Motor neuron (in vitro differentiated cells): ENCODE data around the gene ARHGDIA. TPM values are rescaled to one million over a fixed set of nuclear protein-coding genes. Genes with fewer than 3 reads are reported as not detected.

Experiments
- ATAC-seq, 8 experiments: fragments of 200-7000 bp; cut with Tn5 transposase; replicated peaks in 6 of 8; 2 replicates each; pipeline ENCODE4 v1.8.0; 2021; ENCODE audit warnings: mild to moderate bottlenecking in 8 of 8, moderate library complexity in 8 of 8
- H3K27ac ChIP-seq, 2 donors: fragments of 250-450 bp; sonication (Bioruptor Pico); 2 replicates each; pipeline ENCODE4 v1.9.0; 2021; ENCODE audit warnings: antibody characterized with exemption in 2 of 2, mild to moderate bottlenecking in 2 of 2, moderate library complexity in 1 of 2
- H3K4me1 ChIP-seq, 2 donors: fragments of 250-450 bp; sonication (Bioruptor Pico); replicated peaks in 1 of 2; 2 replicates each; pipeline ENCODE4 v1.6.1; 2021; ENCODE audit warnings: antibody characterized with exemption in 2 of 2, mild to moderate bottlenecking in 2 of 2, moderate library complexity in 1 of 2
- H3K4me3 ChIP-seq, 5 donors: fragments of 250-450 bp; sonication (Bioruptor Pico); 2 replicates each; pipeline ENCODE4 v1.9.0; 2021; ENCODE audit warnings: antibody characterized with exemption in 5 of 5, mild to moderate bottlenecking in 5 of 5, moderate library complexity in 4 of 5
- WGBS, 10 experiments: fragments of 450-650 bp; shearing (Covaris generic); methylation state at CpG; one replicate each; pipeline ENCODE4 v1.0.0; 2022; 5-methylcytosine and 5-hydroxymethylcytosine counted together
- in situ Hi-C, 9 experiments: fragments of 400-800 bp; cut with MboI; loops; one replicate each; pipeline ENCODE4 v1.15.0; 2021; ENCODE audit warnings: low sequenced_read_pairs in 9 of 9, low pct_unique_long_range_greater_than_20kb in 2 of 9; ENCODE audit not compliant: unreplicated experiment in 9 of 9
- total RNA-seq, 8 experiments: library from RNA; unstranded; fragments of 300-600 nt; gene quantifications; 2 replicates each; pipeline versions ENCODE4 v1.2.3 to v1.2.4, GENCODE V29; 2022

Gene ARHGDIA
- total RNA-seq, 8 experiments from 2014 or later: 44.7 to 276 (median 151) TPM

DNA sequence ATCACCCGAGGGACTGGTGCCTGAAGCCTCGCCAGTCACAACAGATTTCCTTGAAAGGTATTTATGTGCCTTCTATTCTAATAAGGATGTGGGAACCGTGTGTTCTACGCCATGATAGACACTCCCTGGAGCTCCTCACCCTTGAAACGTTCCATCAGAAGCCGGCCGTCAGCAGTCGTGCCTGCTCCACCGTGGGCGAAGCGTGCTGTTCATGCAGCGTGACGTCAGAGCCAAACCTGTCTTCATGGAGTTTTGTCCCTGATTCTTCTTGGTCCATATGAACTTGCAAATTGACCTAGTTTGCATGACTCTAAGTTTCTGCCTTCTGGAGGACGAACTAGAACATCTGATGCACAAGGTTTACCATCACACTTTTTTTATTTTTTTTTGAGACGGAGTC, 31.8 kb downstream of the ARHGDIA start:
- WGBS, 10 experiments: 58 to 89% (median 83%) methylated on average over 4 to 13 of the region's 15 CpGs; no CpG with 5 or more reads in 2 of the 10 experiments
- no peak for ATAC-seq
- H3K27ac ChIP-seq: no peak overlapping the region
- H3K4me1 ChIP-seq: peaks cover 1 to 4% of the 10 kb centered on the region in 2 donors
- no peak overlapping the region for H3K4me3 ChIP-seq
- in situ Hi-C loops: no loop called here

GRCh38 chr17:81838753-81839255, 32.3 kb downstream of the ARHGDIA start:
- ATAC-seq: peak in 1 of 8 experiments; percentile 4
- H3K4me1 ChIP-seq: peaks cover 5 to 9% of the 10 kb centered on the region in 2 donors
- H3K27ac ChIP-seq: no peak overlapping the region

DNA sequence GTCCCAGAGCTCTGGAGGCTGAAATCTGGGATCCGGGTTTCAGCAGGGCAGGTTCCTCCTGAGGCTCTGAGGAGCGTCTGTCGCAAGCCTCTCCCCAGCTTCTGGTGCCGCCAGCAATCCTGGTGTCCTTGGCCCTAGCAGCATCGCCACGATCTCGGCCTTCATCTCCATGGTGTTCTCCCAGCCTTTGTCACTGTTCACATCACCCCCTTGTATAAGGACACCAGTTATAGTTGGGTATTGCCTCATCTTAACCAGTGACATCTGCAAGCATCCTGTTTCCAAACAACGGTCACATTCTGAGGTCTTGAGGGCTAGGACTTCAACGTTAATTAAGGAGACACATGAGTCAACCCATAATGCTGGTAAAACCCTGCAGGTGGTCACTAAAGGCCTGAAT, 33.5 kb downstream of the ARHGDIA start:
- no peak for ATAC-seq
- Histone ChIP-seq H3K4me1 (peaks cover 5 to 10% of the 10 kb centered on the region in 2 donors), H3K4me3 (no peak overlapping the region), H3K27ac (no peak overlapping the region)
- 22 to 100% (median 89%) methylated on average over 1 to 4 of the region's 9 CpGs; no CpG with 5 or more reads in 4 of the 10 experiments for WGBS, 10 experiments
- in situ Hi-C loops: no loop called here

More at GRCh38 chr17:81838753-81839255, 32.3 kb downstream of the ARHGDIA start:
- 20 to 65% (median 39%) methylated on average over 1 to 8 of the region's 17 CpGs; no CpG with 5 or more reads in 3 of the 10 experiments for WGBS, 10 experiments
- no peak overlapping the region for H3K4me3 ChIP-seq
- in situ Hi-C loops: no loop called here

DNA sequence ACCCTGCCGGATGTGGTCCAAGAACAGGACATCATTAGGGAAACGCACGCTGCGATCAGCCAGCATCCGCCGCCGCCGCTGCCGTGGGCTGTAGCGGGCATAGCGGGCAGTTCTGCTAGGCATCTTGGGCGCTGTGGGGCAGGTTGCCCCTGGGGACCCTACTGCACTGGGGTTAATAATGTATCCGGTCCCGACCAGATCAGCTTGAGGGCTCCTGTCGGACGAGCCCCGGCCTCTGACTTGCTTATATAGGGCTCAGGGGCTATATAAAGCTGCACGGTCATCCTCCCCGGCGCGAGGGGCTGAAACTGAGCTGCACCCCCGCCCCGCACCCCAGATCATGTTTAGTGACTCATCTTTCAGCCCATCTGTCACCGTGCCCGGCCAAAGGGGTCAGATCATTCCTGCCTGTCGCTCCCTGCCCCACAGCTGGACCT, 36.3 kb downstream of the ARHGDIA start, which contains the start of gene PPP1R27:
TSS of gene PPP1R27 (minus strand) at position 220 of the 437 bp plus-strand sequence. CDS start at position 123, 97 bp downstream.
- Histone ChIP-seq H3K27ac (peak within 1 kb of the TSS; percentile 90 to 96), H3K4me1 (peaks cover 14 to 20% of the 10 kb centered on the region in 2 donors), H3K4me3 (peak within 1 kb of the TSS; percentile 66 to 94 (median 89))
- 80 to 100% (median 90%) methylated on average over 1 to 4 of the region's 26 CpGs; no CpG with 5 or more reads in 5 of the 10 experiments for WGBS, 10 experiments
- no peak for ATAC-seq
- in situ Hi-C loops: no loop called here

- WGBS, 10 experiments: 0 to 100% (median 69%) methylated on average over 1 to 13 of the region's 31 CpGs
- in situ Hi-C loops: no loop called here
- H3K4me1 ChIP-seq: peaks cover 14 to 20% of the 10 kb centered on the region in 2 donors
- ATAC-seq: no peak
- peak overlapping the region; percentile 66 to 94 (median 89) for H3K4me3 ChIP-seq
- H3K27ac ChIP-seq: peak overlapping the region; percentile 90 to 96
Observed at GRCh38 chr17:81833921-81834830, 37.0 kb downstream of the ARHGDIA start.

GRCh38 chr17:81833160-81833920, 37.8 kb downstream of the ARHGDIA start, which contains the start of gene MCRIP1:
Gene MCRIP1 (minus strand): TSS chr17:81833291. CDS start chr17:81824506, 8,785 bp downstream.
- Histone ChIP-seq H3K4me1 (peaks cover 14 to 20% of the 10 kb centered on the region in 2 donors), H3K27ac (peak within 1 kb of the TSS; percentile 90 to 96), H3K4me3 (peak within 1 kb of the TSS; percentile 66 to 94 (median 89))
- ATAC-seq: peak; percentile 77 to 90 (median 81)
- 0 to 2% (median 0%) methylated on average over 1 to 8 of the region's 76 CpGs; no CpG with 5 or more reads in 6 of the 10 experiments for WGBS, 10 experiments
- in situ Hi-C loops: no loop called here

DNA sequence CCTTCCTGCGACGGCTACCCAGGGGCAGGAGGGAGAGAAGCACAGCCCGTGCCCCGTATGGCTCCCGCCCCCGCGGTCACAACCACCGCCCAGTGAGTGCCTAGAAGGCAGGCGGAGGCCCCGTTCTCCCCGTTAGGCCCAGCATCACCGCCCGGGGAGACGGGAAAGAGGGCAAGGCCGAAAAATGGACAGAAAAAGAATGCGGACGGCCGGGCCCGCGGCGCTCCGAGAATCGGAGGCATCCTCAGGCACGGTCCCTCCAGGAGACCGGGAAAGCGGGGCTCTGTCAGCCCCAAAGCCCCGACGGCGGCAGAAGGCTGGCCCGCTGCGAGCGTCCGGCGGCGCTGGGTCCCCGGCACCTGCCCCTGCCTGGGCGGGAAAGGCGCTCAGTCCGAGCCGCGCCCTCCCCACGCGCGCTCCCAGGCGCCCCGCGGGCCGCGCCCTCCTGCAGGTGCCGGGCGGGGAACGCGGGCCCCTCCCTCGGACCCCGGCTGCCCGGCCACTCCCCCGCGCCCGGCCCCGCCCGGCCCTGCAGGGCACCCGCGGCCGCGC, 38.5 kb downstream of the ARHGDIA start:
- H3K4me1 ChIP-seq: peaks cover 14 to 20% of the 10 kb centered on the region in 2 donors
- 0% methylated on average over 1 of the region's 65 CpGs; no CpG with 5 or more reads in 9 of the 10 experiments for WGBS, 10 experiments
- peak overlapping the region; percentile 52 to 96 for H3K27ac ChIP-seq
- in situ Hi-C loops: no loop called here
- peak overlapping the region; percentile 66 to 94 (median 89) for H3K4me3 ChIP-seq
- peak; percentile 36 to 85 (median 73) for ATAC-seq

DNA sequence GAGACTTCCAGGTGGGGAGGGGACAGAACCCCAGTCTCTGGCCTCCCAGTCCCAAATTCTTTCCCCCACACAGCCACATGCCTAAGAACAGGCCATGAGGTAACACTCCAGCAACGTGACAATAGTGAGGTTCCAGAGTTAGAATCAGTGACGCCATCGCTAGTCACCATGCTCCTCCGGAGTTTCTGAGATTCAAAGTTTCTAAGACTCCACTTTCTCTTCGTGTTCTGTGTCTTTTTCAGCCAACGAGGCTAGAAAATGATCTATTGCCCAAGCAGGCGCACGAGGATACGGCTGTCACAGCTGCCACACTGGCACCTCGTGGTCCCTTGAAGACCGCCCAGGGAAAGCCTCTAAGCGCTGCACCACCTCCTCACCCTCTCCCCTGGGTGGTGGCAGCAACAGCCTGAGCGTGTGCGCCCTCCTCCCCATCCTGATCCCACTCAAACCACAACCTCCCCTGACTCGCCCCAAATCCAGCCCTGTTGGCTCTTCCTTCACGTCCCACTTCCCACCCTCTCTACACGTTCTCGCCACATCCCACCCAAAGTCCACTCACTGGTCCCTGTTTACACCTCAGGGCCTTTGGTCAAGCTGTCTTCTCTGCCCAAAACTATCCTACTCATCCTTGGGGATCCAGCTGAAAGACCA, 39.1 kb downstream of the ARHGDIA start:
- ATAC-seq: peak in 6 of 8 experiments; percentile 4 to 24 (median 8)
- WGBS, 10 experiments: 8 to 70% (median 43%) methylated on average over 2 to 13 of the region's 18 CpGs; no CpG with 5 or more reads in 4 of the 10 experiments

GRCh38 chr17:81831563-81831956, 39.6 kb downstream of the ARHGDIA start:
- Histone ChIP-seq H3K4me3 (peak overlapping the region; percentile 5 to 94 (median 82)), H3K4me1 (peaks cover 14 to 20% of the 10 kb centered on the region in 2 donors), H3K27ac (no peak overlapping the region)
- no peak for ATAC-seq
- in situ Hi-C loops: no loop called here
- 58 to 100% (median 95%) methylated on average over 1 to 5 of the region's 7 CpGs; no CpG with 5 or more reads in 5 of the 10 experiments for WGBS, 10 experiments

More for the DNA sequence above, 39.1 kb downstream of the ARHGDIA start:
- Histone ChIP-seq H3K4me1 (peaks cover 14 to 20% of the 10 kb centered on the region in 2 donors), H3K4me3 (peak overlapping the region; percentile 66 to 94 (median 89)), H3K27ac (peak overlapping the region; percentile 52 to 96)
- in situ Hi-C loops: no loop called here

GRCh38 chr17:81829858-81830257, 41.3 kb downstream of the ARHGDIA start:
- ATAC-seq: no peak
- in situ Hi-C loops: no loop called here
- 100% methylated on average over 1 to 2 of the region's 6 CpGs; no CpG with 5 or more reads in 8 of the 10 experiments for WGBS, 10 experiments
- Histone ChIP-seq H3K4me3 (no peak overlapping the region), H3K4me1 (peaks cover 14 to 20% of the 10 kb centered on the region in 2 donors), H3K27ac (no peak overlapping the region)

GRCh38 chr17:81828656-81829055, 42.5 kb downstream of the ARHGDIA start:
- Histone ChIP-seq H3K4me1 (peaks cover 8 to 10% of the 10 kb centered on the region in 2 donors), H3K27ac (no peak overlapping the region), H3K4me3 (no peak overlapping the region)
- no peak for ATAC-seq
- in situ Hi-C loops: no loop called here
- WGBS, 10 experiments: 67 to 100% (median 79%) methylated on average over 2 to 7 of the region's 7 CpGs; no CpG with 5 or more reads in 4 of the 10 experiments
